WI38 (cell line): ENCODE measurements around the gene PNMT.

Source experiments
- H3K4me3 ChIP-seq: 2 replicates; pipeline ENCODE4 v1.5.1; 2011; ENCODE audit warnings: low read depth, mild to moderate bottlenecking, control low read depth, low read length
- TF ChIP-seq, protein P1 (sequence below): IDR thresholded peaks from 2 replicates; pipeline ENCODE4 v1.5.1; 2012; ENCODE audit warnings: low read depth, mild to moderate bottlenecking, control low read depth, low read length

Gene PNMT

DNA sequence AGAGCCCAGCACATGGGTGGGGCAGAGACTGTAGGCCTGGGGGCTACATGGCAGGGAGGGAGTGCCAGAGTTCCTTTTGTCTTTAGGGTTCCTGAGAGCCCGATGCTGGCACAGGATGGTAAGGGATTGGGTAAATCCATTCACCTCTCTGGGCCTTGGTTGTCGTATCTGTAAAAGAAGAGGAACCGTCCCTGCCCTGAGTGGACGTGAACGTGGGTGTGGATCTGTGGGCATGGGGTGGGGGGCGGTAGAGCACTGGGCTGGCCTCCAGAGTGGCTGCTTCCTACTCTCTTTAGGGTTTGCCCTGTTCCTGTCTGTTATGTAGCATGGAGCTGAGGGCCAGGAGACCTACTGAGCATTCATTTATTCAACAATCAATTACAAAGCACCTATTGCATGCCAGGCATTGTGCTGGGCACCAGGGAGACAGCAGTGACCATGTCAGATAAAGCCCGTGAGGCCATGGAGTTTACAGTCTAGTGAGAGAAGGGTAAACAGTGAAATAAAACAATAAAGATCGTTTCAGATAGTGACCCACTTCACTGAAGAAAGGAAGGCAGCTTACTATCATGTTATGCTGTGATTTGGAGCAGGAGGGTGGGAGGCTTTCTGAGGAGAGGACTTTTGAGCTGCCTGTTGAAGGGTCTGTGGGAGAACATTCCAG is 16.2 kb upstream of the PNMT start:
- H3K4me3 ChIP-seq = no peak overlapping the region
- TF ChIP-seq, protein P1, sequence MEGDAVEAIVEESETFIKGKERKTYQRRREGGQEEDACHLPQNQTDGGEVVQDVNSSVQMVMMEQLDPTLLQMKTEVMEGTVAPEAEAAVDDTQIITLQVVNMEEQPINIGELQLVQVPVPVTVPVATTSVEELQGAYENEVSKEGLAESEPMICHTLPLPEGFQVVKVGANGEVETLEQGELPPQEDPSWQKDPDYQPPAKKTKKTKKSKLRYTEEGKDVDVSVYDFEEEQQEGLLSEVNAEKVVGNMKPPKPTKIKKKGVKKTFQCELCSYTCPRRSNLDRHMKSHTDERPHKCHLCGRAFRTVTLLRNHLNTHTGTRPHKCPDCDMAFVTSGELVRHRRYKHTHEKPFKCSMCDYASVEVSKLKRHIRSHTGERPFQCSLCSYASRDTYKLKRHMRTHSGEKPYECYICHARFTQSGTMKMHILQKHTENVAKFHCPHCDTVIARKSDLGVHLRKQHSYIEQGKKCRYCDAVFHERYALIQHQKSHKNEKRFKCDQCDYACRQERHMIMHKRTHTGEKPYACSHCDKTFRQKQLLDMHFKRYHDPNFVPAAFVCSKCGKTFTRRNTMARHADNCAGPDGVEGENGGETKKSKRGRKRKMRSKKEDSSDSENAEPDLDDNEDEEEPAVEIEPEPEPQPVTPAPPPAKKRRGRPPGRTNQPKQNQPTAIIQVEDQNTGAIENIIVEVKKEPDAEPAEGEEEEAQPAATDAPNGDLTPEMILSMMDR = no peak

DNA sequence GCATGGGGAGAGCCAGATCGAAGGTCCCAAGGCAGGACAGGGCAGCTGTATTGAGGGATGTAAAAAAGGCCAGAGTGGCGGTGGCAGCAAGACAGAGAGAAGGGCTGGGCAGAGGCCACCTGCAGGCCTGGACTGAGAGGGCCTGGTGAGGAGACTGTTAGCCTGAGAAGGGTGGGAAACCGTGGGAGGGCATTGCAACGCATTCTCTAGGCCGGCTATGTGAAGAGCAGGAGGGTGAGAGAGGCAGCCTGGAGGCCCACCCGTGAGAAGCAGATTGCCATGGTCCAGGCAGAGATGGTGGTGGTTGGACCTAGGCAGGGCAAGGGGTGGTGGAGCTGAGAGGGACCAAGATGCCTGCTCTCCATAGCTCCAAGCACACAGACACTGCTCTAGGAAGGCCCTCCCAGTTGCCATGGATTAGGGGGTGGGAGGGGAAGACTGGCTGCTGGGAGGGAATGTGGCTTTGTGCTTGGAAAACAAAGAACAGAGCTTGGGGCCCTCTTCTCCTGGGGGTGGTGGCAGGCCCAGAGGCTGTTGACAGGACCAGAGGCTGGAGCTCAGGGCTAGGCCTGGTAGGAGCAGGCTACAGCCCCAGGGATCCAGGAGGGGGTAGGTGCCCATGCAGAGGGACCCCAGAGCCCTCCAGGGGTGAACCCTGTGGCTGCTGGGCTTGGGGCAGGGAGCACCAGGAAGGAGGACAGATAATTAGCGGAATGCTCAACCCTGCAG is 15.5 kb upstream of the PNMT start:
- TF ChIP-seq, protein P1 = no peak
- H3K4me3 ChIP-seq = no peak overlapping the region

DNA sequence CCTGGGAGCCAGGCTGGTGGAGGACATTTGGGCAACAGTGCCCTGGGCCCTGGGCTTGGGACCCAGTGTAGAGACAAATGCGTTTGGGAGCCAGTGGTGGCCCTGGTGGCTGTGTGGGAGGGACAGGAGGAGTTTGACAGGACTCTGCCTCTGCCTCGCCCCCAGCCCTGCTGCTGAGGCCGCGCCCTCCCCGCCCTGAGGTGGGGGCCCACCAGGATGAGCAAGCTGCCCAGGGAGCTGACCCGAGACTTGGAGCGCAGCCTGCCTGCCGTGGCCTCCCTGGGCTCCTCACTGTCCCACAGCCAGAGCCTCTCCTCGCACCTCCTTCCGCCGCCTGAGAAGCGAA is 15.0 kb upstream of the PNMT start:
- TF ChIP-seq, protein P1 = no peak
- H3K4me3 ChIP-seq = no peak overlapping the region

DNA sequence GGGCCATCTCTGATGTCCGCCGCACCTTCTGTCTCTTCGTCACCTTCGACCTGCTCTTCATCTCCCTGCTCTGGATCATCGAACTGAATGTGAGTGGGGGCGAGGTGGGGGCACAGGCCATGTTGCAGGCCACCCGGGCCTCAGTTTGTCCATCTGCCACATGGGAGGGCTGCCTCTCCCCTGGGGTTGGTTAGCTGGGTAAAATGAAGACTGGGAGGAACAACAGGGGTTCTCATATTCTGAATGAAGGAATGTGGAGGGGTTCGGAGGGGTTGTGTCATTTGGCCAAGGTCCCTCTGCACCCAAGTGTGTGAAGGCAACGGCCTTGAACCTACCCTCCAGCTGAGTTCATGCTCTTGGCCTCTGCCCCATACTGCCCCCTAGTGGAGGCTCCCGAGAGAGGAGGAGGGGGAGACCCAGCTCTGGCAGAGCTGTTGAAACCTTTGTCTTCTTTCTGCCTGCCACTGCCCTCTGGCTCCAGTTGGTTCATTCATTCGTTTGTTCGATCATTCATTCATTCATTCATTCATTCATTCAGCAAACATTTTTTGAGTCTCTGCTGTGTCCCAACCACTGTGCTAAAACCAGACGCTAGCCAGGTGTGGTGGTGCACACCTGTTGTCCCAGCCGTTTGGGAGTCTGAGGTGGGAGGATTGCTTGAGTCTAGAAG is 14.5 kb upstream of the PNMT start:
- H3K4me3 ChIP-seq = no peak overlapping the region
- TF ChIP-seq, protein P1 = peak; percentile 90

DNA sequence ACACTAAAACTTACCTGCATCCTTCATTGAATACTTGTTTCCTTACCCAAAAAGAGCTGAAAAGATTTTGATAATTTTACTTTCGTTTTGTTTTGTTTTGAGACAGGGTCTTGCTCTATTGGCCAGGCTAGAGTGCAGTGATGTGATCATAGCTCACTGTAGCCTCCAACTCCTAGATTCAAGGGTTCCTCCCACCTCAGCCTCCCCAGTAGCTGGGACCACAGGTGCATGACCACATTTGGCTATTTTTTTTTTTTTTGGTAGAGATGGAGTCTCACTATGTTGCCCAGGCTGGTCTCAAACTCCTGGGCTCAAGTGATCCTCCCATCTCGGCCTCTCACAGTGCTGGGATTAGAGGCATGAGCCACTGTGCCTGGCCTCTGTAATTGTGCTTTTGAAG is 13.1 kb upstream of the PNMT start:
- TF ChIP-seq, protein P1 = no peak
- no peak overlapping the region for H3K4me3 ChIP-seq

DNA sequence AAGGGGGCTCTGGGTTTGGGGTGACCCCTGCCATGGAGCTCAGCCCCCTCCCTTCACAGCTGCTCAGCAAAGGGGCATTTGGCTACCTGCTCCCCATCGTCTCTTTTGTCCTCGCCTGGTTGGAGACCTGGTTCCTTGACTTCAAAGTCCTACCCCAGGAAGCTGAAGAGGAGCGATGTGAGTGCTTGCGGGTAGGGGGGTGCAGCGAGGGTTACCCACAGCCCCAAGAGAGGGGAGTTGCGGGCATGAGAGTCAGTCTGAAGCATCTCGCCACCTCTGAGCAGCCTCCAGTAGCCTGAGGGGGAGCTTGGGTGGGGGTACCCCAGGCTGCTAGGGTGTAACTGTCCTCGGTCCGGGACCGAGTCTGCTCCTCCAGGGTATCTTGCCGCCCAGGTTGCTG is 9.9 kb upstream of the PNMT start:
- H3K4me3 ChIP-seq = no peak overlapping the region
- TF ChIP-seq, protein P1 = no peak

DNA sequence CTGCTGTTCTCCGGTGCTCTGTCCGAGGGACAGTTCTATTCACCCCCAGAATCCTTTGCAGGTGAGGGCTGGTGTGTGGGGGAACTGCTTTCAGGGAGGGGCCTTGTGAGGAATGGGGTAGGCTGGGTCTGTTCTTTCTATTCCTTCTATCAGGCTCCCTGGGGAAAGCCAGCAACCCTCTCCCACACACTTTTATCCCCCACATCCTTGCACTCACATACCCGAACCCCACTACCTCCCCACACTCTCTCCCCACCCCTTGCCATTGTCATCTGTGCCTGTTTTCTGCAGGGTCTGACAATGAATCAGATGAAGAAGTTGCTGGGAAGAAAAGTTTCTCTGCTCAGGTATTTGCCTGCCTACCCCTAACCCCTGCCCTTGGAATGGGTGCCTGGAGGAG is 9.5 kb upstream of the PNMT start:
- TF ChIP-seq, protein P1 = no peak
- H3K4me3 ChIP-seq = no peak overlapping the region
